Activated naive CD4-positive, alpha-beta T cell treated with anti-CD3 and anti-CD28 coated beads, Interleukin-2, amount 10 ng/mL, durations not matched to agents 7 days and 5 days (primary cell): ENCODE results near the gene TMEM247.
"Not testable (repeated sequence)": the region's sequence is repeated elsewhere in the genome, so short reads cannot be mapped to it uniquely, and the experiment has no call there.

Experiments used
- CTCF ChIA-PET: fragments of 350-600 bp; sonication (Branson Sonifier 250); formaldehyde crosslinking; loops from one replicate; lab custom pipeline; 2021; ENCODE audit warnings: antibody characterized with exemption; lab: Charles Lee
- DNase-seq: peaks from one replicate; pipeline ENCODE4 v3.0.0-alpha.2; 2020
- H3K27ac Mint-ChIP-seq: one replicate; pipeline ENCODE4 v1.8.0; 2021; ENCODE audit warnings: mild to moderate bottlenecking, moderate library complexity, mixed read lengths
- H3K27me3 Mint-ChIP-seq: one replicate; pipeline ENCODE4 v1.8.0; 2021; ENCODE audit warnings: mild to moderate bottlenecking, mixed read lengths
- H3K36me3 Mint-ChIP-seq: one replicate; pipeline ENCODE4 v1.8.0; 2021; ENCODE audit warnings: mixed read lengths
- H3K4me1 Mint-ChIP-seq: one replicate; pipeline ENCODE4 v1.8.0; 2021; ENCODE audit warnings: mixed read lengths
- H3K4me3 Mint-ChIP-seq: one replicate; pipeline ENCODE4 v1.8.0; 2021; ENCODE audit warnings: mild to moderate bottlenecking, moderate library complexity, mixed read lengths
- H3K9me3 Mint-ChIP-seq: one replicate; pipeline ENCODE4 v1.8.0; 2021; ENCODE audit warnings: mixed read lengths

The TMEM247 gene

DNA sequence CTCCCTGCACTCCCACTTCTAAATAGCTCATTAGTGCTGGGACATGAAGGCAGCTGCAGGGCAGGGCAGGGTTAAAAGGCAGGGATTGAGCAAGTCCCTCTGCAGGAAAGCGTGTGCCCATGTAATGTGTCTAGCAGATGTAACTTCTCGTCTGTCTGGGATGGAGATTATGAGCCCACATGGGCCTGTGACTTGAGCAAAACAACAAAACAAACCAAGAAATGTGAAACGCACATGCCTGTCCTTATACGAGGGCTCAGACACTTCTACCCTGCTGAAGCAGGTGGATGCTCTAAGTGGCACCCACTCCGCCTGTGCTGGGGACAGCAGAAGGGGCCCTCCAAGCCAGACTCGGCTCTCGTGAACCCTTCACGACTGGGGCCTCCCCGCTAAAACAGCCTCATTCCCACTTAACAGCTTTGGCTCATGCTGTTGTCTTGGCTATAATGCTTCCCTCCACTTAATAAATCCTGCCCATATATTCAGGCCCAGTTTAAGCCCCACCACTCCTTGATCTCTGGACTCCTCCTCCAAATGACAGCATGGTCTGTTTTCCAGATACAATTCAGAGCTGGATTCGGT is 40.9 kb downstream of the TMEM247 start:
- CTCF ChIA-PET = no interaction called here
- Mint-ChIP-seq H3K9me3 (peaks cover 27% of the 10 kb centered on the region), H3K36me3 (peaks cover 10% of the 10 kb centered on the region), H3K4me3 (no peak overlapping the region), H3K4me1 (no peaks in the 10 kb centered on the region), H3K27ac (no peak overlapping the region), H3K27me3 (no peaks in the 10 kb centered on the region)
- no peak for DNase-seq

DNA sequence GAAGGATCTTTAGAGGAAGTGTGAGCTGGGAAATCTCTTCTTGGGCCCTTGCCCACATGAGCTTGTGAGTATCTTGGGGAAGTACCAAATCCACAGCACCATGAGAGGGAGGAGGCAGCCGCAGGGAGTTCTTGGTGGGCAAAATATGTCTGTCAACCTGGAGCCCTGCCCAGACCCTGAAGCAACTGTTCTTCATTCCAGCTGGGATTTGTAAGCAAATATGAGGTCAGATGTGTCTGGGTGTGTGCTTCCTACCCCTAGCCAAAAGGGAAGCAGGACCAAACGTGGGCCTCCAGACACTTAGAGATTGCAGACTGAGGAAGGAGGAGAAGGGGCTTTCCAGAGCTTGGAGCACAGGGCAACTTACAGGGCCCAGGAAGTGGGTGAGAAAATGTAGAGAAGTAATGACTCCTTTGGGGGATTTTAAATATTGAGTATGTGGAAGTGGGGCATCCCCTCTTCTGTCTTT is 41.9 kb downstream of the TMEM247 start:
- Mint-ChIP-seq H3K4me3 (no peak overlapping the region), H3K27ac (no peak overlapping the region), H3K9me3 (peaks cover 16% of the 10 kb centered on the region), H3K4me1 (no peaks in the 10 kb centered on the region), H3K36me3 (peaks cover 8% of the 10 kb centered on the region), H3K27me3 (no peaks in the 10 kb centered on the region)
- CTCF ChIA-PET = no interaction called here
- no peak for DNase-seq

DNA sequence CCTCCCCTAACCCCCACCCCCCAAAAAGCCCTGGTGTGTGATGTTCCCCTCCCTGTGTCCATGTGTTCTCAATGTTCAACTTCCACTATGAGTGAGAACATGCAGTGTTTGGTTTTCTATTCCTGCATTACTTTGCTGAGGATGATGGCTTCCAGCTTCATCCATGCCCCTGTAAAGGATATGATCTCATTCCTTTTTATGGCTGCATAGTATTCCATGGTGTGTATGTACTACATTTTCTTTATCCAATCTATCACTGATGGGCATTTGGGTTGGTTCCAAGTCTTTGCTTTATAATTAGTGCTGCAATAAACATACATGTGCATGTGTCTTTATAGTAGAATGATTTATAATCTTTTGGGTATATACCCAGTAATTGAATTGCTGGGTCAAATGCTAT is 43.0 kb downstream of the TMEM247 start:
- H3K9me3 Mint-ChIP-seq, DNase-seq, H3K4me3 Mint-ChIP-seq, H3K27ac Mint-ChIP-seq, H3K36me3 Mint-ChIP-seq, H3K4me1 Mint-ChIP-seq, H3K27me3 Mint-ChIP-seq: not testable (repeated sequence)
- CTCF ChIA-PET = interaction anchor here (1.5 kb wide), 1 partner anchor 13 kb away, joined by 4 read pairs; no protein-coding TSS in a partner anchor

DNA sequence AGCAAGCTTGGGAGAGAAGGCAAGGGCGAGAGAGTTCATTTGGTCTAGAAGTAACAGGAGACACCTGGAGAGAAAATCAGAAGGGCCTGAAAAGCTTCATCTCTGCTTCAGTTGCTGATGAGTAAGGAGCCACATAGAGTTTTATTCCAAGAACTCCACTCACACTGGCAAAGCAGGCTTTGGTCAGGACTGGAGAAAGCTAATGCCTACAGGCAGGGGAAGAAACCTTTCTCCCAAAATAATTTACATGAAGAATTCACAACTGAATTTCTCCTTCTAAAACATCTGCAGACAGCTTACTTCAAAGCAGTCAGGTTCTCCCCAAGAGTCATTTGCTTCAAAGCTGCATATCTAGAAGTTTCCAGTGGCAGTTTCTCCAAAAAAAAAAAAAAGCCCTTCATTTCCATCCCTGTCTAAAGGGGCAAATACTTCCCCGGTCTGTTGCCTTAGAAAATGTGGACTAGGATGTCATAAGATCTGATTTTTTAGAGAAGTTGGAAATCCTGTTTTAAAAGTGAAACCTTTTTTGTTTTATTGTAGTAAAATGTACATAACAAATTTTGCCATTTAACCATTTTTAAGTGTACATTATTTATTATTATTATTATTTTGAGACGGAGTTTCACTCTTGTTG is 46.3 kb downstream of the TMEM247 start:
- Mint-ChIP-seq H3K9me3 (peaks cover 6% of the 10 kb centered on the region), H3K36me3 (peaks cover 11% of the 10 kb centered on the region), H3K4me3 (no peak overlapping the region), H3K27me3 (no peaks in the 10 kb centered on the region), H3K27ac (no peak overlapping the region), H3K4me1 (no peaks in the 10 kb centered on the region)
- DNase-seq = no peak
- CTCF ChIA-PET = no interaction called here

DNA sequence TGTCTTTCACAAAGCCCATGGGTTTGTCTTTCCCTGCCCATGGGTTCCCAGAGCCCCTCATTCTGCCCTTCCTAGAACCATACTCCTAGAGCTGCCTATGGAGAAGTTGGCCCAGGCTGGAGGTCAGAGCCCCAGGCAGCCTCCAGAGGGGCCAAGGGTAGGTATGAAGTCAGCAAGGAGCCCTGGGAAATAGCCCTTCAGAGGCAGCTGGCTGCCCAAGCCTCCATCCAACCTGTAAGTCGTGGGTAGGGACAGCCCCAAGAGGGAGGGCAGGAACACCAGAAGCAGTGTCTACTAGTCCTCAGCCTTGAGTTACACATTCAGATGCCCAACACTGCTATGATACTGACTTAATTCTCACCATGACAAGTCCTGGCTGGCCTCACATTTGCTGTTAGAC is 49.5 kb downstream of the TMEM247 start:
- peaks cover 16% of the 10 kb centered on the region for H3K36me3 Mint-ChIP-seq
- H3K4me1 Mint-ChIP-seq = peaks cover 1% of the 10 kb centered on the region
- no peak overlapping the region for H3K27ac Mint-ChIP-seq
- CTCF ChIA-PET = no interaction called here
- DNase-seq = no peak
- peaks cover 6% of the 10 kb centered on the region for H3K9me3 Mint-ChIP-seq
- no peak overlapping the region for H3K4me3 Mint-ChIP-seq
- no peaks in the 10 kb centered on the region for H3K27me3 Mint-ChIP-seq

DNA sequence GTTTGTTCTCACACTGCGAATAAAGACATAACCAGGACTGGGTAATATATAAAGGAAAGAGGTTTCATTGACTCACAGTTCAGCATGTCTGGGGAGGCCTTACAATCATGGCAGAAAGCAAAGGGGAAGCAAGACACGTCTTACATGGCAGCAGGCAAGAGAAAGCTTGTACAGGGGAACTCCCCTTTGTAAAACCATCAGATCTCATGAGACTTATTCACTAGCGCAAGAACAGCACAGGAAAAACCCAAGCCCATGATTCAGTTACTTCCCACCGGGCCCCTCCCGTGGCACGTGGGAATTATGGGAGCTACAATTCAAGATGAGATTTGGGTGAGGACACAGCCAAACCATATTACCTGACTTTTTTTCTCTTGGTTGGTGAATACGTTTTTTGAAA is 51.3 kb downstream of the TMEM247 start:
- H3K27ac Mint-ChIP-seq = no peak overlapping the region
- H3K4me3 Mint-ChIP-seq = no peak overlapping the region
- H3K27me3 Mint-ChIP-seq = no peaks in the 10 kb centered on the region
- CTCF ChIA-PET = interaction anchor here (0.5 kb wide), 1 partner anchor 304 kb away, joined by 3 read pairs; no protein-coding TSS in a partner anchor
- H3K9me3 Mint-ChIP-seq = no peaks in the 10 kb centered on the region
- DNase-seq = no peak
- H3K4me1 Mint-ChIP-seq = peaks cover 19% of the 10 kb centered on the region
- H3K36me3 Mint-ChIP-seq = peaks cover 21% of the 10 kb centered on the region

DNA sequence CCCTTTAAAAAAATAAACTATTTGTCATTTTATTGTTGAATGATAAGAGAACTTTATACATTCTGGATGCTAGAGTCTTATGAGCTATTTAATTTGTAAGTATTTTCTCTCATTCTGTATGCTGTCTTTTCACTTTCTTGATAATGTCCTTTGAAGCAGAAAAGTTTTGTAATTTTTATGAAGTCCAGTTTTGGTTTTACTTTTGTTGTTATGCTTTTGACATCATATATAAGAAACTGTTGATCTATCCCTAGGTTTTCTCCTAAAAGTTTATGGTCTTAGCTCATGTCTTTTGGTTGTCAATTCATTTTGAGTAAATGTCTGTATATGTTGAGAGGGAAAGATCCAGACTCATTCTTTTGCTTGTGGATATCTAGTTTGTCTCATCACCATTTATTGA is 52.5 kb downstream of the TMEM247 start:
- no peaks in the 10 kb centered on the region for H3K27me3 Mint-ChIP-seq
- CTCF ChIA-PET = no interaction called here
- no peaks in the 10 kb centered on the region for H3K9me3 Mint-ChIP-seq
- H3K27ac Mint-ChIP-seq = no peak overlapping the region
- H3K4me3 Mint-ChIP-seq = no peak overlapping the region
- peaks cover 25% of the 10 kb centered on the region for H3K36me3 Mint-ChIP-seq
- DNase-seq = no peak
- peaks cover 29% of the 10 kb centered on the region for H3K4me1 Mint-ChIP-seq
